Trophoblast cell (in vitro differentiated cells and primary cell): ENCODE data around the gene MAEA.
"Not testable (repeated sequence)": the region's sequence is repeated elsewhere in the genome, so short reads cannot be mapped to it uniquely, and the experiment has no call there.

Source experiments
- DNase-seq, 2 donors: peaks; one replicate each; pipeline ENCODE4 v3.0.0-alpha.2; 2016
- H2AFZ ChIP-seq: 2 replicates; pipeline ENCODE4 v1.6.1; 2013; ENCODE audit warnings: low read length, moderate library complexity, mild to moderate bottlenecking; ENCODE audit not compliant: insufficient read depth, poor library complexity
- H2AK5ac ChIP-seq: 2 replicates; pipeline ENCODE4 v1.6.1; 2013; ENCODE audit warnings: mild to moderate bottlenecking, low read length
- H2BK120ac ChIP-seq: 2 replicates; pipeline ENCODE4 v1.6.1; 2013; ENCODE audit warnings: low read length, mild to moderate bottlenecking, moderate library complexity; ENCODE audit not compliant: insufficient read depth, poor library complexity
- H2BK12ac ChIP-seq: 2 replicates; pipeline ENCODE4 v1.6.1; 2013; ENCODE audit warnings: mild to moderate bottlenecking, low read length, moderate library complexity
- H2BK5ac ChIP-seq: 2 replicates; pipeline ENCODE4 v1.6.1; 2013; ENCODE audit warnings: low read length, low read depth, moderate library complexity, mild to moderate bottlenecking; ENCODE audit not compliant: poor library complexity
- H3K14ac ChIP-seq: 2 replicates; pipeline ENCODE4 v1.6.1; 2013; ENCODE audit warnings: mild to moderate bottlenecking, low read length
- H3K18ac ChIP-seq: 2 replicates; pipeline ENCODE4 v1.6.1; 2013; ENCODE audit warnings: mild to moderate bottlenecking, low read length
- H3K23ac ChIP-seq: 2 replicates; pipeline ENCODE4 v1.6.1; 2013; ENCODE audit warnings: low read length
- H3K27ac ChIP-seq: 2 replicates; pipeline ENCODE4 v1.5.1; 2013; ENCODE audit warnings: low read depth, mild to moderate bottlenecking, inconsistent platforms, low read length, moderate library complexity
- H3K27me3 ChIP-seq: 2 replicates; pipeline ENCODE4 v1.6.1; 2013; ENCODE audit warnings: inconsistent platforms, mild to moderate bottlenecking, low read length, moderate library complexity; ENCODE audit not compliant: insufficient read depth
- H3K36me3 ChIP-seq, 2 experiments: 1 replicate in 1 of 2; 2 replicates in 1 of 2; pipeline ENCODE4 v1.6.1; 2013; ENCODE audit warnings: low read length in 2 of 2, mild to moderate bottlenecking in 2 of 2, moderate library complexity in 1 of 2; ENCODE audit not compliant: insufficient read depth in 2 of 2, control insufficient read depth in 1 of 2
- H3K4ac ChIP-seq: 2 replicates; pipeline ENCODE4 v1.6.1; 2013; ENCODE audit warnings: low read depth, mild to moderate bottlenecking, low read length, moderate library complexity
- H3K4me1 ChIP-seq, 2 experiments: 1 replicate in 1 of 2; 2 replicates in 1 of 2; pipeline ENCODE4 v1.6.1; 2013; ENCODE audit warnings: low read length in 2 of 2, mild to moderate bottlenecking in 2 of 2, moderate library complexity in 1 of 2; ENCODE audit not compliant: insufficient read depth in 2 of 2, control insufficient read depth in 1 of 2
- H3K4me2 ChIP-seq: 2 replicates; pipeline ENCODE4 v1.6.1; 2013; ENCODE audit warnings: inconsistent platforms, mild to moderate bottlenecking, low read length, moderate library complexity
- H3K4me3 ChIP-seq: 2 replicates; pipeline ENCODE4 v1.5.1; 2013; ENCODE audit warnings: mild to moderate bottlenecking, low read depth, low read length, inconsistent platforms
- H3K79me1 ChIP-seq: one replicate; pipeline ENCODE4 v1.6.1; 2013; ENCODE audit warnings: low read length
- H3K79me2 ChIP-seq: 2 replicates; pipeline ENCODE4 v1.6.1; 2013; ENCODE audit warnings: low read length, mild to moderate bottlenecking; ENCODE audit not compliant: control insufficient read depth, insufficient read depth, poor library complexity
- H3K9ac ChIP-seq: 2 replicates; pipeline ENCODE4 v1.6.1; 2013; ENCODE audit warnings: mild to moderate bottlenecking, low read length
- H3K9me3 ChIP-seq: 2 replicates; pipeline ENCODE4 v1.6.1; 2013; ENCODE audit warnings: low read depth, mild to moderate bottlenecking, control low read depth, inconsistent platforms, low read length; ENCODE audit not compliant: insufficient read depth
- H4K12ac ChIP-seq: 2 replicates; pipeline ENCODE4 v1.6.1; 2013; ENCODE audit warnings: low read depth, mild to moderate bottlenecking, low read length, moderate library complexity
- H4K8ac ChIP-seq: 2 replicates; pipeline ENCODE4 v1.6.1; 2013; ENCODE audit warnings: low read depth, mild to moderate bottlenecking, low read length, moderate library complexity
- H4K91ac ChIP-seq: one replicate; pipeline ENCODE4 v1.6.1; 2013; ENCODE audit warnings: low read depth, mild to moderate bottlenecking, low read length, moderate library complexity
- WGBS: extraction: QIAGEN DNeasy Blood & Tissue Kit; methylation state at CpG from one replicate; pipeline ENCODE4 v1.1.7; 2013; ENCODE audit warnings: missing lambda C conversion rate; ENCODE audit not compliant: insufficient read length, insufficient coverage; ENCODE audit errors: extremely low coverage; 5-methylcytosine and 5-hydroxymethylcytosine counted together

Gene MAEA

DNA sequence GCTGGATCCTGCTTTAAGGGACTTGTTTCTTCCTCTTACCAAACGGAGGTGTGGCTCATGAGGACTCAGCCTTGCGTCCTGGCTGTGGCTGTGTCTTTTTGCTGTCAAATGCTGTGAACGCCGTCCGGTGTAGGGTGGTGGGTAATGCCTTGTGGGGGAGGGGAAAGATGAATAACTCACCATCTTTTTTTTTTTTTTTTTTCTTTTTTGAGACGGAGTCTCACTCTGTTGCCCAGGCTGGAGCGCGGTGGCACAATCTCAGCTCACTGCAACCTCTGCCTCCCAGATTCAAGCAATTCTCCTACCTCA is 3.0 kb downstream of the MAEA start:
- not testable (repeated sequence) for H2BK5ac ChIP-seq, H2BK12ac ChIP-seq, H4K91ac ChIP-seq, H2AFZ ChIP-seq, H2BK120ac ChIP-seq, H3K23ac ChIP-seq, H3K27ac ChIP-seq, H3K9me3 ChIP-seq, H4K12ac ChIP-seq, H3K27me3 ChIP-seq, H3K18ac ChIP-seq, H3K4me2 ChIP-seq, H4K8ac ChIP-seq, H3K14ac ChIP-seq, H2AK5ac ChIP-seq, H3K9ac ChIP-seq
- Histone ChIP-seq H3K4me3 (peak overlapping the region; percentile 6), H3K79me1 (peaks cover 12% of the 10 kb centered on the region), H3K4ac (peak overlapping the region; percentile 99), H3K36me3 (peaks cover 14 to 28% of the 10 kb centered on the region in 2 experiments), H3K4me1 (peaks cover 11 to 12% of the 10 kb centered on the region in 2 experiments), H3K79me2 (peaks cover 51% of the 10 kb centered on the region)
- peak in 1 of 2 donors; percentile 18 for DNase-seq
- WGBS: no CpG with 5 or more reads among the region's 8 CpGs

DNA sequence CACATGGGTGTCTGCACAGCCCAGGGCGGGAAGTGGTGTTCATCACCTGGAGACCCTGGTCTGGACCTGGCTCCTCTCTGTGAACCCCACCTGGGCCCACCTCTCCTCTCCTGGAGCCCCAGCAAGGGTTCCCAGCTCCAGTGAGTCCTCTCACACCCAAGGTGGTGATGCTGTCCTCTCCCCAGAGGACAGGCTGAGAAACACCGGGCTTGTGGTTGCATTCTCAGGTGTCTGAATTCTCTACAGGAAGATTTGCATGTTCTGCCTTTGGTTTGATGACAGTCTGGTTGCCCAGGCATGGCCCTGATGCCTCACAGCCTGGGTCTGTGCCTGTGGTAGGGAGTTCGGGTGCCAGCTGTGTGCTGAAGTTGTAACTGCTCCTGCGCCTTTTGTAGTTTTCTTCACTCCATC is 3.8 kb downstream of the MAEA start:
- Histone ChIP-seq H4K8ac (no peak overlapping the region), H2AFZ (no peak overlapping the region), H3K27me3 (no peaks in the 10 kb centered on the region), H3K79me1 (peaks cover 12% of the 10 kb centered on the region), H3K9me3 (peaks cover 2% of the 10 kb centered on the region), H3K79me2 (peaks cover 56% of the 10 kb centered on the region), H4K12ac (no peak overlapping the region), H3K36me3 (peaks cover 22 to 36% of the 10 kb centered on the region in 2 experiments), H2BK12ac (no peak overlapping the region), H3K4me2 (no peak overlapping the region), H2BK120ac (no peak overlapping the region), H3K4me1 (peaks cover 11 to 12% of the 10 kb centered on the region in 2 experiments), H3K18ac (no peak overlapping the region), H2AK5ac (no peak overlapping the region), H3K4ac (peak overlapping the region; percentile 93), H3K27ac (no peak overlapping the region), H3K14ac (no peak overlapping the region), H2BK5ac (no peak overlapping the region), H3K4me3 (no peak overlapping the region), H3K23ac (no peak overlapping the region), H4K91ac (no peak overlapping the region), H3K9ac (no peak overlapping the region)
- DNase-seq: no peak
- no CpG with 5 or more reads among the region's 4 CpGs for whole genome bisulfite sequencing

DNA sequence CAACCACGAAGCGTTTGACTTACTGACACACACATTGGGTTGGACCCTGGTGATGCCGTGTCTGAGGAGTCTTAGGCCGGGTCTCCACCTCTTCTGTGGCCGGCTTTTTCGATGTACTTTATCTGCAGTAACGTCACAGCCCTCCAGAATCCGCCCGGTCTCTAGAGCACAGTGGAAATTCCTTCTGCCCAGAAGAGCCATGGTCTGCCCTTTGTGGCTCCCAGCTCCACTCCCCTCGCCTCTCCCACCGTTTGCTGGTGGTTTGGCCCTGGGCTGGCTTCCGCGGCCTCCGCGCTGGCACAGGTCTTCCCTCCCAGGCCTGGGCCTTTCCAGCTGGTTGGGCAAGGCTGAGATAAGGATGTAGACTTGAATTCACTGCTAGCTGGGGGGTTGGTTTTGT is 4.3 kb downstream of the MAEA start:
- no peak overlapping the region for H3K23ac ChIP-seq
- no CpG with 5 or more reads among the region's 15 CpGs for WGBS
- no peak overlapping the region for H2AK5ac ChIP-seq
- no peak overlapping the region for H2AFZ ChIP-seq
- peaks cover 11% of the 10 kb centered on the region in 2 experiments for H3K4me1 ChIP-seq
- no peak overlapping the region for H4K91ac ChIP-seq
- no peak overlapping the region for H3K9ac ChIP-seq
- DNase-seq: no peak
- peak overlapping the region; percentile 93 for H3K4ac ChIP-seq
- H3K79me1 ChIP-seq: peaks cover 12% of the 10 kb centered on the region
- H3K27ac ChIP-seq: no peak overlapping the region
- H3K4me2 ChIP-seq: no peak overlapping the region
- H2BK120ac ChIP-seq: no peak overlapping the region
- no peaks in the 10 kb centered on the region for H3K27me3 ChIP-seq
- H4K12ac ChIP-seq: no peak overlapping the region
- no peak overlapping the region for H4K8ac ChIP-seq
- peaks cover 2% of the 10 kb centered on the region for H3K9me3 ChIP-seq
- H3K18ac ChIP-seq: no peak overlapping the region
- no peak overlapping the region for H3K4me3 ChIP-seq
- H2BK5ac ChIP-seq: no peak overlapping the region
- H3K14ac ChIP-seq: no peak overlapping the region
- H3K79me2 ChIP-seq: peaks cover 58% of the 10 kb centered on the region
- peaks cover 25 to 39% of the 10 kb centered on the region in 2 experiments for H3K36me3 ChIP-seq
- H2BK12ac ChIP-seq: no peak overlapping the region

DNA sequence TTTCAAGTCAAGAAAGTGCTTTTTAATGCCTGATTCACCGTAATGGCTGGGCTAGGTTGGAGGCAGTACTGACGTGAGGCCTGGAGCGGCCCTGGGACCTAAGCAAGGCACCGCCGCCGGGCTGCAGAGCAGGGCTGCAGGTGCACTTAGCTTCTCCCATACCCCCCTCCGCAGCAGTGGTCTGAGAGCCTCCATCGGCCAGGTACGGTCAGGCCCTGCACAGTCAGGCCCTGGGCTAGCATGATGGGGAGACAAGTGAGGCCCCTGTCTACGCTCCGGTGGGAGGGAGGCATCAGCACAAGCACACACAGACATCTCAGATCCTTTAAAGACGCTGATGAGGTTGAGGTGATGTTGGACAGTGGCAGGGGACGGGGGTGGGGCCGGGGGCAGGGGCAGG is 4.7 kb downstream of the MAEA start:
- peak overlapping the region; percentile 17 for H3K4ac ChIP-seq
- H3K4me2 ChIP-seq: no peak overlapping the region
- no peaks in the 10 kb centered on the region for H3K27me3 ChIP-seq
- no peak overlapping the region for H4K12ac ChIP-seq
- peaks cover 9% of the 10 kb centered on the region for H3K79me1 ChIP-seq
- peaks cover 29 to 44% of the 10 kb centered on the region in 2 experiments for H3K36me3 ChIP-seq
- H2AK5ac ChIP-seq: no peak overlapping the region
- no peak overlapping the region for H3K27ac ChIP-seq
- no peak overlapping the region for H4K91ac ChIP-seq
- no peak overlapping the region for H3K14ac ChIP-seq
- peaks cover 9 to 11% of the 10 kb centered on the region in 2 experiments for H3K4me1 ChIP-seq
- no peak overlapping the region for H3K9ac ChIP-seq
- no CpG with 5 or more reads among the region's 14 CpGs for WGBS
- H3K18ac ChIP-seq: no peak overlapping the region
- no peak overlapping the region for H4K8ac ChIP-seq
- DNase-seq: no peak
- H3K23ac ChIP-seq: no peak overlapping the region
- no peak overlapping the region for H2BK120ac ChIP-seq
- H2BK12ac ChIP-seq: no peak overlapping the region
- no peak overlapping the region for H2AFZ ChIP-seq
- no peak overlapping the region for H3K4me3 ChIP-seq
- peaks cover 55% of the 10 kb centered on the region for H3K79me2 ChIP-seq
- no peak overlapping the region for H2BK5ac ChIP-seq
- peaks cover 2% of the 10 kb centered on the region for H3K9me3 ChIP-seq
